HepG2 (cell line): ENCODE results near the gene SNAI3. TPM values are rescaled to one million over a fixed set of nuclear protein-coding genes. Genes with fewer than 3 reads are reported as not detected.
A peak's percentile ranks its signal among the peaks of the same experiment; 100 is the strongest.

Experiments used
- AKAP8 ChIP-seq: sonication (generic); formaldehyde crosslinking; IDR thresholded peaks from 2 replicates; pipeline ENCODE4 v1.5.1; 2020; ENCODE audit warnings: mild to moderate bottlenecking, missing genetic modification reagents
- FOSL2 ChIP-seq: sonication (generic); formaldehyde crosslinking; IDR thresholded peaks from 2 replicates; pipeline ENCODE4 v1.4.0; 2020; ENCODE audit warnings: missing genetic modification reagents
- IKZF1 ChIP-seq: fragments of 450-650 bp; IDR thresholded peaks from 2 replicates; pipeline ENCODE4 v1.7.1; 2016
- MLLT10 ChIP-seq: sonication (generic); formaldehyde crosslinking; IDR thresholded peaks from 2 replicates; pipeline ENCODE4 v1.4.0; 2020; ENCODE audit warnings: missing genetic modification reagents
- MXD4 ChIP-seq: IDR thresholded peaks from 2 replicates; pipeline ENCODE4 v1.6.1; 2016; ENCODE audit warnings: mild to moderate bottlenecking, missing biosample characterization, missing genetic modification reagents
- RFX3 ChIP-seq: IDR thresholded peaks from 2 replicates; pipeline ENCODE4 v1.6.1; 2016; ENCODE audit warnings: missing biosample characterization, missing genetic modification reagents
- TCF12 ChIP-seq, 2 experiments: fragments of 450-650 bp in 1 of 2; sonication (generic) in 1 of 2; formaldehyde crosslinking in 1 of 2; IDR thresholded peaks; 2 replicates each; pipeline versions ENCODE4 v1.6.1 to v1.8.0; 2017 to 2022; ENCODE audit warnings: antibody characterized with exemption in 1 of 2, mild to moderate bottlenecking in 1 of 2, missing genetic modification reagents in 1 of 2, moderate library complexity in 1 of 2
- YEATS4 ChIP-seq: sonication (generic); formaldehyde crosslinking; IDR thresholded peaks from 2 replicates; pipeline ENCODE4 v1.4.0; 2020; ENCODE audit warnings: missing genetic modification reagents, borderline replicate concordance
- ZFP37 ChIP-seq: sonication (generic); formaldehyde crosslinking; IDR thresholded peaks from 2 replicates; pipeline ENCODE4 v1.4.0; 2020; ENCODE audit warnings: missing genetic modification reagents, borderline replicate concordance
- ZMYM3 ChIP-seq: sonication (generic); formaldehyde crosslinking; IDR thresholded peaks from 2 replicates; pipeline ENCODE4 v1.5.1; 2020; ENCODE audit warnings: mild to moderate bottlenecking, missing genetic modification reagents
- ZNF264 ChIP-seq: sonication (generic); formaldehyde crosslinking; IDR thresholded peaks from 2 replicates; pipeline ENCODE4 v1.4.0; 2020; ENCODE audit warnings: missing genetic modification reagents
- ZNF607 ChIP-seq: sonication (generic); formaldehyde crosslinking; IDR thresholded peaks from 2 replicates; pipeline ENCODE4 v1.5.1; 2020; ENCODE audit warnings: missing genetic modification reagents, mild to moderate bottlenecking, borderline replicate concordance
- ZNF839 ChIP-seq: sonication (generic); formaldehyde crosslinking; IDR thresholded peaks from 2 replicates; pipeline ENCODE4 v1.4.0; 2020; ENCODE audit warnings: missing genetic modification reagents, mild to moderate bottlenecking, borderline replicate concordance
- polyA plus RNA-seq, 8 experiments: library from polyadenylated mRNA; depleted of rRNA in 3 of 8; stranded (reverse) in 7 of 8; unstranded in 1 of 8; fragments of >200 nt; fragmentation: Illumina TruSeq in 4 of 8; extraction: Trizol in 4 of 8; gene quantifications; 2 replicates each; pipeline versions ENCODE4 v1.2.1 to v1.2.3, GENCODE V29; 2011 to 2016; ENCODE audit warnings: low read depth in 4 of 8, missing spikeins in 1 of 8, mixed read lengths in 1 of 8; ENCODE audit not compliant: insufficient read depth in 1 of 8
- total RNA-seq, 5 experiments: library from RNA; depleted of rRNA; stranded (reverse); fragments of >200 nt; fragmentation: Illumina TruSeq; extraction: Trizol; gene quantifications; 2 replicates each; pipeline ENCODE4 v1.2.3, GENCODE V29; 2016; ENCODE audit warnings: low read depth in 1 of 5
- TF ChIP-seq, protein P1 (sequence below): sonication (generic); formaldehyde crosslinking; IDR thresholded peaks from 2 replicates; pipeline ENCODE4 v1.5.0; 2020; ENCODE audit warnings: missing genetic modification reagents, mild to moderate bottlenecking, borderline replicate concordance
- TF ChIP-seq, protein P2 (sequence below): sonication (generic); formaldehyde crosslinking; IDR thresholded peaks from 2 replicates; pipeline ENCODE4 v1.5.1; 2020; ENCODE audit warnings: mild to moderate bottlenecking, missing genetic modification reagents, borderline replicate concordance
- TF ChIP-seq, protein P3 (sequence below): sonication (generic); formaldehyde crosslinking; IDR thresholded peaks from 2 replicates; pipeline ENCODE4 v1.4.0; 2020; ENCODE audit warnings: missing genetic modification reagents
- TF ChIP-seq, protein P4 (sequence below): sonication (generic); formaldehyde crosslinking; IDR thresholded peaks from 2 replicates; pipeline ENCODE4 v1.8.0; 2022; ENCODE audit warnings: low read depth, missing genetic modification reagents
- TF ChIP-seq, protein P5 (sequence below): sonication (generic); formaldehyde crosslinking; conservative IDR thresholded peaks from 2 replicates; pipeline ENCODE4 v1.4.0; 2020; ENCODE audit warnings: missing genetic modification reagents
- TF ChIP-seq, protein P6 (sequence below): IDR thresholded peaks from 2 replicates; pipeline ENCODE4 v1.6.1; 2012; ENCODE audit warnings: inconsistent platforms

Gene SNAI3
- total and polyA plus RNA-seq, 2 of the 13 experiments (the other 11 are each of a cell fraction or from before 2014, with no cell fraction given) = 0.09 to 0.18 TPM

DNA sequence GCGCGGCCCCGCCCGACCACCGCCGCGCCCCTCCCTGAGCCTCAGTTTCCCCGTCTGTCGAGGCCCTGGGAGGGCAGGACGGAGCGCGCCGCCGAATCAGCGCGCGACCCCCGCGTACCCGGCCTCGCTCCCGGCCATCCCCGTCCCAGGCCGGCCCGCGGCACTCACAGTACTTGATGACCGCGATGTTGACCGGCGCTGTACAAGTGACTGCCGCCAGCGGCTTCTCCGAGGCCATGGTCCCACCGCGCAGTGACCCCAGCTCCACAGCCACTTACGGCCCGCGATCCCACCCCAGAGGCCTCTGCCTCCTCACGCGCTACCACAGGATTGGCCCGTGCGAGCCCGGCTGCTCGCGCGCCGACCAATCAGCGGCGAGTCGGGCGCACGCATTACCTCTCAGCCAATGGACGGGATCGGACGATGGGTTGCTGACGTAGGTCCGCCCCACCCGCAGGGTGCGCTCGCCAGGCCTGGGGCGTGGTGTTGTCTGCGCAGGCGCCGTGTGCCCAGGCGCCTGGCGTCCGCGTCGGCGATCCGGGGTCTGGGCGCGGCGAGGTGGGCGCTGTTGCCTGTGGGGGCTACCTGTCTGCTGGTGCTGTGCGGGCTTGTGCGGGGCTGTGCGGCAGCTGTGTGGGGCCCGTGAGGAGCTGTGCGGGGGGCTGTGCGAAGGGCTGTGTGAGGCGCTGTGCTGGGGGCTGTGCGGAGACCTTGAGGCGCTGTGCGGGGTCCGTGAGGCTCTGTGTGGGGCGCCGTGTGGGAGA lies 23.3 kb downstream of the SNAI3 start, which contains the start of gene MVD (continued):
- TF ChIP-seq ZNF607 = peak; percentile 90; the same call in 1 of the 2 replicates
- no peak for TF ChIP-seq RFX3
- 0 out of 2 replicates have a peak, but pooled peaks have one; percentile 48 for TF ChIP-seq ZNF264 (CRISPR knock-in tag)
- TF ChIP-seq MLLT10 (CRISPR knock-in tag) = no peak
- TF ChIP-seq, protein P1, sequence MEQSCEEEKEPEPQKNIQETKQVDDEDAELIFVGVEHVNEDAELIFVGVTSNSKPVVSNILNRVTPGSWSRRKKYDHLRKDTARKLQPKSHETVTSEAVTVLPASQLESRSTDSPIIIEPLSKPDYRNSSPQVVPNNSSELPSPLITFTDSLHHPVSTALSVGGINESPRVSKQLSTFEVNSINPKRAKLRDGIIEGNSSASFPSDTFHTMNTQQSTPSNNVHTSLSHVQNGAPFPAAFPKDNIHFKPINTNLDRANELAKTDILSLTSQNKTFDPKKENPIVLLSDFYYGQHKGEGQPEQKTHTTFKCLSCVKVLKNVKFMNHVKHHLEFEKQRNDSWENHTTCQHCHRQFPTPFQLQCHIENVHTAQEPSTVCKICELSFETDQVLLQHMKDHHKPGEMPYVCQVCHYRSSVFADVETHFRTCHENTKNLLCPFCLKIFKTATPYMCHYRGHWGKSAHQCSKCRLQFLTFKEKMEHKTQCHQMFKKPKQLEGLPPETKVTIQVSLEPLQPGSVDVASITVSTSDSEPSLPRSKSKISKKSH (CRISPR knock-in tag) = no peak
- TF ChIP-seq, protein P2, sequence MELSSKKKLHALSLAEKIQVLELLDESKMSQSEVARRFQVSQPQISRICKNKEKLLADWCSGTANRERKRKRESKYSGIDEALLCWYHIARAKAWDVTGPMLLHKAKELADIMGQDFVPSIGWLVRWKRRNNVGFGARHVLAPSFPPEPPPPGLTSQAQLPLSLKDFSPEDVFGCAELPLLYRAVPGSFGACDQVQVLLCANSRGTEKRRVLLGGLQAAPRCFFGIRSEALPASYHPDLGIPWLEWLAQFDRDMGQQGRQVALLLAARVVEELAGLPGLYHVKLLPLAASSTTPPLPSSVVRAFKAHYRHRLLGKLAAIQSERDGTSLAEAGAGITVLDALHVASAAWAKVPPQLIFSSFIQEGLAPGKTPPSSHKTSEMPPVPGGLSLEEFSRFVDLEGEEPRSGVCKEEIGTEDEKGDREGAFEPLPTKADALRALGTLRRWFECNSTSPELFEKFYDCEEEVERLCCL (CRISPR knock-in tag) = peak; percentile 57; the same call in 1 of the 2 replicates
- no peak; the same call in none of the 2 replicates for TF ChIP-seq FOSL2 (CRISPR knock-in tag)
- TF ChIP-seq, protein P3, sequence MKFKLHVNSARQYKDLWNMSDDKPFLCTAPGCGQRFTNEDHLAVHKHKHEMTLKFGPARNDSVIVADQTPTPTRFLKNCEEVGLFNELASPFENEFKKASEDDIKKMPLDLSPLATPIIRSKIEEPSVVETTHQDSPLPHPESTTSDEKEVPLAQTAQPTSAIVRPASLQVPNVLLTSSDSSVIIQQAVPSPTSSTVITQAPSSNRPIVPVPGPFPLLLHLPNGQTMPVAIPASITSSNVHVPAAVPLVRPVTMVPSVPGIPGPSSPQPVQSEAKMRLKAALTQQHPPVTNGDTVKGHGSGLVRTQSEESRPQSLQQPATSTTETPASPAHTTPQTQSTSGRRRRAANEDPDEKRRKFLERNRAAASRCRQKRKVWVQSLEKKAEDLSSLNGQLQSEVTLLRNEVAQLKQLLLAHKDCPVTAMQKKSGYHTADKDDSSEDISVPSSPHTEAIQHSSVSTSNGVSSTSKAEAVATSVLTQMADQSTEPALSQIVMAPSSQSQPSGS (CRISPR knock-in tag) = peak; percentile 78
- no peak; the same call in 1 of the 2 replicates for TF ChIP-seq ZMYM3 (CRISPR knock-in tag)
- TF ChIP-seq IKZF1 = no peak
- peak; percentile 62; the same call in 1 of the 2 replicates for TF ChIP-seq ZNF839 (CRISPR knock-in tag)
- TF ChIP-seq ZFP37 (CRISPR knock-in tag) = no peak
- no peak for TF ChIP-seq TCF12 (IDR thresholded peaks at IDR 0.05)
- TF ChIP-seq TCF12 (CRISPR knock-in tag; IDR thresholded peaks at IDR 0.05) = no peak
- TF ChIP-seq AKAP8 = peak; percentile 88
- peak; percentile 75; the same call in 1 of the 2 replicates for TF ChIP-seq MXD4 (CRISPR knock-in tag)
- peak; percentile 72; the same call in 1 of the 2 replicates for TF ChIP-seq YEATS4 (CRISPR knock-in tag)
- TF ChIP-seq, protein P4, sequence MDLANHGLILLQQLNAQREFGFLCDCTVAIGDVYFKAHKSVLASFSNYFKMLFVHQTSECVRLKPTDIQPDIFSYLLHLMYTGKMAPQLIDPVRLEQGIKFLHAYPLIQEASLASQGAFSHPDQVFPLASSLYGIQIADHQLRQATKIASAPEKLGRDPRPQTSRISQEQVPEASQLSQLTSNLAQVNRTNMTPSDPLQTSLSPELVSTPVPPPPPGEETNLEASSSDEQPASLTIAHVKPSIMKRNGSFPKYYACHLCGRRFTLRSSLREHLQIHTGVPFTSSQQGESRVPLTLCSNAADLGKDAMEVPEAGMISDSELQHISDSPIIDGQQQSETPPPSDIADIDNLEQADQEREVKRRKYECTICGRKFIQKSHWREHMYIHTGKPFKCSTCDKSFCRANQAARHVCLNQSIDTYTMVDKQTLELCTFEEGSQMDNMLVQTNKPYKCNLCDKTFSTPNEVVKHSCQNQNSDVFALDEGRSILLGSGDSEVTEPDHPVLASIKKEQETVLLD (CRISPR knock-in tag) = 0 out of 2 replicates have a peak, but pooled peaks have one; percentile 21
- TF ChIP-seq, protein P5, sequence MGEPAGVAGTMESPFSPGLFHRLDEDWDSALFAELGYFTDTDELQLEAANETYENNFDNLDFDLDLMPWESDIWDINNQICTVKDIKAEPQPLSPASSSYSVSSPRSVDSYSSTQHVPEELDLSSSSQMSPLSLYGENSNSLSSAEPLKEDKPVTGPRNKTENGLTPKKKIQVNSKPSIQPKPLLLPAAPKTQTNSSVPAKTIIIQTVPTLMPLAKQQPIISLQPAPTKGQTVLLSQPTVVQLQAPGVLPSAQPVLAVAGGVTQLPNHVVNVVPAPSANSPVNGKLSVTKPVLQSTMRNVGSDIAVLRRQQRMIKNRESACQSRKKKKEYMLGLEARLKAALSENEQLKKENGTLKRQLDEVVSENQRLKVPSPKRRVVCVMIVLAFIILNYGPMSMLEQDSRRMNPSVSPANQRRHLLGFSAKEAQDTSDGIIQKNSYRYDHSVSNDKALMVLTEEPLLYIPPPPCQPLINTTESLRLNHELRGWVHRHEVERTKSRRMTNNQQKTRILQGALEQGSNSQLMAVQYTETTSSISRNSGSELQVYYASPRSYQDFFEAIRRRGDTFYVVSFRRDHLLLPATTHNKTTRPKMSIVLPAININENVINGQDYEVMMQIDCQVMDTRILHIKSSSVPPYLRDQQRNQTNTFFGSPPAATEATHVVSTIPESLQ (CRISPR knock-in tag) = no peak; the same call in 1 of the 2 replicates
- TF ChIP-seq, protein P6, sequence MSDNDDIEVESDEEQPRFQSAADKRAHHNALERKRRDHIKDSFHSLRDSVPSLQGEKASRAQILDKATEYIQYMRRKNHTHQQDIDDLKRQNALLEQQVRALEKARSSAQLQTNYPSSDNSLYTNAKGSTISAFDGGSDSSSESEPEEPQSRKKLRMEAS = peak; percentile 74
